Endometrial microvascular endothelial cells (primary cell): ENCODE data around the gene DLGAP1. TPM values are rescaled to one million over a fixed set of nuclear protein-coding genes. Genes with fewer than 3 reads are reported as not detected.

Experiments
- in situ Hi-C: cut with HindIII; loops from 2 replicates; pipeline ENCODE4 v1.10.0; 2017; ENCODE audit warnings: low sequenced_read_pairs, low pct_unique_long_range_greater_than_20kb; ENCODE audit errors: inconsistent ontology term
- total RNA-seq: library from RNA; depleted of rRNA; stranded (reverse); fragments of >200 nt; gene quantifications from one replicate; pipeline ENCODE4 v1.2.3, GENCODE V29; 2015; ENCODE audit errors: inconsistent ontology term

DLGAP1 gene
- total RNA-seq, 1 donor from 2014 or later = not detected

- in situ Hi-C loops = no loop called here
Observed at GRCh38 chr18:3871687-3872086, 583.4 kb downstream of the DLGAP1 start.

GRCh38 chr18:3870914-3871313 lies 584.2 kb downstream of the DLGAP1 start:
- in situ Hi-C loops = no loop called here

- in situ Hi-C loops = no loop called here
Observed at GRCh38 chr18:3869848-3870247, 585.3 kb downstream of the DLGAP1 start.

- in situ Hi-C loops = no loop called here
Observed at GRCh38 chr18:3867864-3868311, 587.2 kb downstream of the DLGAP1 start.

- in situ Hi-C loops = no loop called here
Observed at GRCh38 chr18:3867236-3867635, 587.9 kb downstream of the DLGAP1 start.

GRCh38 chr18:3864669-3865298 lies 590.3 kb downstream of the DLGAP1 start:
- in situ Hi-C loops = no loop called here

GRCh38 chr18:3863593-3863992 lies 591.5 kb downstream of the DLGAP1 start:
- in situ Hi-C loops = no loop called here

- in situ Hi-C loops = no loop called here
Observed at GRCh38 chr18:3863006-3863405, 592.1 kb downstream of the DLGAP1 start.

- in situ Hi-C loops = no loop called here
Observed at GRCh38 chr18:3861495-3861894, 593.6 kb downstream of the DLGAP1 start.

- in situ Hi-C loops = no loop called here
Observed at GRCh38 chr18:3857544-3857943, 597.6 kb downstream of the DLGAP1 start.

GRCh38 chr18:3855966-3856365 lies 599.1 kb downstream of the DLGAP1 start:
- in situ Hi-C loops = no loop called here

- in situ Hi-C loops = no loop called here
Observed at GRCh38 chr18:3852321-3852720, 602.8 kb downstream of the DLGAP1 start.

- in situ Hi-C loops = no loop called here
Observed at GRCh38 chr18:3851159-3851558, 603.9 kb downstream of the DLGAP1 start.

- in situ Hi-C loops = no loop called here
Observed at GRCh38 chr18:3848316-3848715, 606.8 kb downstream of the DLGAP1 start.

- in situ Hi-C loops = no loop called here
Observed at GRCh38 chr18:3845161-3845560, 609.9 kb downstream of the DLGAP1 start.

GRCh38 chr18:3842844-3843243 lies 612.3 kb downstream of the DLGAP1 start:
- in situ Hi-C loops = no loop called here

- in situ Hi-C loops = no loop called here
Observed at GRCh38 chr18:3840766-3841165, 614.3 kb downstream of the DLGAP1 start.

- in situ Hi-C loops = no loop called here
Observed at GRCh38 chr18:3839581-3839981, 615.5 kb downstream of the DLGAP1 start.

- in situ Hi-C loops = no loop called here
Observed at GRCh38 chr18:3836483-3837335, 618.4 kb downstream of the DLGAP1 start.

- in situ Hi-C loops = no loop called here
Observed at GRCh38 chr18:3832025-3832638, 623.0 kb downstream of the DLGAP1 start.
